ENCODE results near the gene ADAMTS2.

The ADAMTS2 gene

GRCh38 chr5:179371681-179372680 lies 26.7 kb upstream of the ADAMTS2 start:
- no peak for DNase-seq

DNA sequence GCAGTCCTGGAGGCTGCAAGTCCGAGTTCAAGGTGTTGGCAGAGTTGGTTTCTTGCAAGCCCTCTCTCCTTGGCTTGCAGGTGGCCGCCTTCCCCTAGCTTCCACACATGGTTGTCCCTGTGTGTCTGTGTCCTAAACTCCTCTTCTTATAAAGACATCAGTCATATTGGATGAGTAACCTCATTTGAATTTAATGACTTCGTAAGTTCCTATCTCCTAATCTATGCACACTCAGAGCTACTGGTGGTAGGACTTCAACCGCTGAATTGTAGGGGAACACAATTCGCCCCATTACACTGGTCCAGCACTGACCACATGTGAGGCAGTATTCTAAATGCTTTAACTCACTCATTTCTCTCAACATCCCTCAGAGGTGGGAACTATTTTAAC lies 25.9 kb upstream of the ADAMTS2 start:
- DNase-seq: no peak

DNA sequence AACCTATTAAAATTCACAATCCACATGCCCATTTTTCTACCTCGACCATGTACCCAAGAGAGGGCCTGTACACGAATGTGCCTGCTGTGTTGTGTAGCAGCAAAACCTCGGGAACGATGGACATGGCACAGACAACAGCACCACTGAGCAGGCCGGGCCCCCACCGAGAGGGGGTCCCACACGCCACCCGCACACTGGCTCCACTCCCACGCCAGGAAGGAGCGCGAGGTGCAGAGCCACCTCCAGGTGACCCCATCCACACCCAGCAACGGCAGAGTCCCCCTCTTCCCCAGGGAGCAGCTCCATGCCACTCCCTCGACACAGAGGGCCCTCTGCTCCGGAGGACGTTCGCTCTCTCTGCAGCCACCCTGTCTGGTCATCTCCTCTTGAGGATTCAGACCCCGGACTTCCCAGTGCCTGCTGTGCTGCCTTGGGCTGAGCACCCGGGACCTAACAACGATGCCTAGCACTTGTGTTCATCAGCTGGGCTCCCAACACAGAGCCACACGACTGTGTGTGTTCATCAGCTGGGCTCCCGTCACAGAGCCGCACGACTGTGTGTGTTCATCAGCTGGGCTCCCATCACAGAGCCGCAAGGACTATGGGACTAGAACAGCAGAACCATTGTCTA lies 25.3 kb upstream of the ADAMTS2 start:
- DNase-seq: no peak

DNA sequence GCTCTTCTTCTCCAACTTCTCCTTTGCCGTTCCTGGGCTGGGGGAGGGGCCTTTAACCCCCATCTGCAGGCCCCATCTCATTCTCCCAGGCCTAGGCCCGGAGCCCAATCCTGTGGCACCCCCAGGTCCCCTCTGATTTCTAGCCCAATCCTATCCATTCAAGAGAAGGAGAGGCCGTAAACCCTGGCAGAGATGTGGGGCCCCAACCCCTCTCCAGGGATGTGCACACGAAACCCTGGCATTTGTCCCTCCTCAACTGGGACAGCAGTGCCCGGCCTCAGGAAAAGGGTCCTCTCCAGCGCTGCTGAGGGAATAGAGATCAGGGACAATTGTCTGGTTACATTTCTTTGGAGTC lies 24.2 kb upstream of the ADAMTS2 start:
- no peak for DNase-seq

DNA sequence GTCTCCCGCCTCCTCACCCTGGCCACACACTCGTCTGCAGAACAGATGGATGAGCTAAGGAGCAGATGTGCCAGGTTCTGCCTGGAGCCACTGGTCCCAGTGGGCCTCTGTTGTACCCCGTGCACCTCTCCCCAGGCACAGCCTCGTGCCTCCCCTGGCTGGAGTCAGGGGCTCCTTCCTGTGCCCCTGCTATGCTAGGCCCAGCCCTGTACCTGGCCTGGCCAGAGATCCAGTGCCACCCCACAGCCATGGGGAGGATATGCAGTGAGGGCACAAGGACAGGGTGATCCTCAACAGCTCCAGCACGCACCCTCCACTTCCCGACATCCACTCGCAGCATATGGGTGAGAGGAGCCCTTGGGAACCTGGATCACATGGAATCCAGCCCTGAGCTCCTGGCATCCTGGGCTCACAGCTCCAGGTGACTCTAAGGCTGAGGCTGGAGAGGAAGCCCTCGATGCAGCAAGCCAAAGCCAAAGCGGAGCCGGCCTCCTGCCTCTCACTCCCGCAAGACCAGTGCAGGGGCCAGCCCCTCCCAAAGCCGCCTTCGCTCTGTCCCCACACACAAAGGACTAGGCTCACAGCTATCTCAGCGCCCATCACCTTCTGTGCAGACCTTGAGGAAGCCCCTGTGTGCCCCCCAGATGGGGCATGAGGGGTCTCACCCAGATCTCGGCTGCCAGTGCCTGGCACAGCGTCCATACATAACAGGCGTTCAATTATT lies 23.7 kb upstream of the ADAMTS2 start:
- no peak for DNase-seq

DNA sequence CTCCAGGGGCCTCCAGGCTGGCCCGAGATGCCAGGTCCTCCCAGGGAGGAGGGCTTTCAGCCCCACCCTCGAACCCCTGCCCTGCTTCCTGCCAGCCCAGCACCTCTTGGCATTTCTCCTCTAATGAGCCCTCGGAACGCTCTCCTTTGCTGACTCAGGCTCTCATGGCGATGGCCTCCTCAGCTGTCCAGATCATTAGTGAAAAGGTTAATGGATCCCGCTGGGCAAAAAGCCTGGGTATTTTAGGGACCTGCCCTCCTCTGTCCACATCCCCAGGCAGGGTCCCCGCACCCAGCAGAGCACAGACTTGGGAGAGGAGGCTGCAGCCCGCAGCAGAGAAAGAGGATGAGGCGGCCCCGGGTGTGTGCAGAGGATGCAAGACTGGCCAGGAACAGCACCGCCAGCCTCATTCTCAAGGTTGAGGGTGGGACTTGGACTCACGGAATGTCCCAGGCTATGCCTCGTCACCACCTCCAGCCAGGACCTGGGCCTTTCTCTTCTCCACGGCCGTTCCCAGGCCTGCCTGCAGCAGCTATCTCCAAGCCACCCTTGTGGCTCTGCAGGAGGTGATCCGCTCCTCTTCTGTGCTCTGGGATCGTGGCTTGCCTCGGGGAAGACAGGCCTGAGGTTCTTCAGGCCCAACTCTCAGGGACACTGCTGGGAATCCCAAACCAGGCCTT lies 23.0 kb upstream of the ADAMTS2 start:
- no peak for DNase-seq

DNA sequence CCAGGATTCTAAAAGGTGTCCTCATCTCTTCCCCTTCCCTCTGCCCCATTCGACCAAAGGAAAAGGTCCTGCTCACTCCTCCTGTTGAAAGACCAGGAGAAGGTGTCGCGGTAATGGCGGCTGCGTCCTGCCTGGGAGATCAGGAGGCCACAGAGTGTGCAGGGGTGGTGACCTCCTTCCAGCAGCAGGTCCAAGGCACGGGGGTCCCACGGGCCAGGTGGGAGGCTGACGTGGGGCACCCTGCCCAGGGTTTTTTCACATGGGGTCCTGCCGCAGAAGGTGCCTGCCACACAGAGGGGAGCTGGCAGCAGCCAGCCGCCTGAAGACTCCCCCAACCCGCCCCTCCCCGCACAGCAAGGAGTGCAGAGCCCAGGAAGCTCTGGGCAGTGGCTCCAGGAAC lies 22.2 kb upstream of the ADAMTS2 start:
- DNase-seq: no peak

DNA sequence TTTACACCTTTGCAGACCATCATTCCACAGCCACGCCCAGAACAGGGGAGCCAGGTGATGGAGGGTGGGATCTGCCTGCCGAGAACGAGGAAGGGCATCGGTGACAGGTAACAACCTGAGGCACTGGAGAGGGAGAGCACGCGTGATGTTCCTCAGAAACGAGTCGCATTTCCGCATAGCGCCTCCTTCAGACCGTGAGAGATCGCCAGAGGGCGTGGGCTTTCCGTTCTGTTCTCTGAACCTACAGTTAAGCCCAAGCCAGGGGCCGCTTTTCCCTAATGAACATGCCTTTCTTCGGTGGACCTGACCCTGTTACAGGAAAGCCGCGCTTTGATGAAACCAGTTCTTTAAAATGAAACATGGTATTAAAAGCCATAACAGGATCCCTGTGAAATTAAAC lies 17.1 kb upstream of the ADAMTS2 start:
- no peak for DNase-seq

DNA sequence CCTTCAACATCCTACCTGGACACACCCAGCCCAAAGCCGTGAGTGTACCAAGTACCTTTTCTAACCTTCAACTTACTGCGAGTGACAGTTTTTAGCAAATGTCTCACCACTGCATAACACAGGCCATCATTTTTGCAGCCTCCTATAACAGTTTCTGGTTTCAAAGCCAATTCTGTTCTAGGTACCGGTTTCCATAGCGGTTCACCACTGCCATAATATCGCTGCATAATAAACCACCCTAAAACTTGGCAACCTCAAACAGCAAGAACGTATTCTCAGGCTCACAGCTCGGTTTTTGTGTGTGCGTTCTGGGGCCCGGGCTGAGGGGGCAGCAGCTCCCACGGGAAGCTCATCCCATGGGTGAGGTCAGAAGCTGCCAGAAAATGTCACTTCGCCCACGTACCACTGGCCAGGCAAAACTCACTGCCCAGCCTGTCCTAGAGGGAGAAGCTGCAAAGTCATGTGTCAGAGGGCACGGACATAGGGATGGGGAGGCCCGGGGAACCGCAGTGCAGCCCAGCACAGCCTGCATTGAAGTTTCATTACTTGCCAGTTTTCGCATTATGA lies 15.9 kb upstream of the ADAMTS2 start:
- DNase-seq: no peak

DNA sequence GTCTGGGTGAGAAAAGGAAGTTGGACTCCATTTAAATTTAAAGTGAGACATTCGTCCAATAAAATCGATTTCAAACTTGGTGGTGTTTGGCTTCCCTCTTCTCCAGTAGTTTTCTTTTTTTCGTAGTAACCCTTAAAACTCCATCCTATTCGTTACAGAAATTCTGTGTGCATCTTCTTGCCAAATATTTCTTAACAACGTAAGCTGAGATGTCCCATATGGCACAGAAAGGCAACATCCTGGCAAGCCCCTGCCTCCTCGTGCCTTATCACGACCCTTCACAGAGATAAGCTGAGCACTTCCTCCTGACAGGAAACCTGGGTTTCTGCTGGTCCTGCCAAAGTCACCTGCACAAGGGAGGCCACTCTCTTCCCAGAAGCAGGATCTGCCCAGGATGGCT lies 11.8 kb upstream of the ADAMTS2 start:
- DNase-seq: no peak

GRCh38 chr5:179355976-179356974 lies 11.0 kb upstream of the ADAMTS2 start:
- DNase-seq: peak; percentile 46

DNA sequence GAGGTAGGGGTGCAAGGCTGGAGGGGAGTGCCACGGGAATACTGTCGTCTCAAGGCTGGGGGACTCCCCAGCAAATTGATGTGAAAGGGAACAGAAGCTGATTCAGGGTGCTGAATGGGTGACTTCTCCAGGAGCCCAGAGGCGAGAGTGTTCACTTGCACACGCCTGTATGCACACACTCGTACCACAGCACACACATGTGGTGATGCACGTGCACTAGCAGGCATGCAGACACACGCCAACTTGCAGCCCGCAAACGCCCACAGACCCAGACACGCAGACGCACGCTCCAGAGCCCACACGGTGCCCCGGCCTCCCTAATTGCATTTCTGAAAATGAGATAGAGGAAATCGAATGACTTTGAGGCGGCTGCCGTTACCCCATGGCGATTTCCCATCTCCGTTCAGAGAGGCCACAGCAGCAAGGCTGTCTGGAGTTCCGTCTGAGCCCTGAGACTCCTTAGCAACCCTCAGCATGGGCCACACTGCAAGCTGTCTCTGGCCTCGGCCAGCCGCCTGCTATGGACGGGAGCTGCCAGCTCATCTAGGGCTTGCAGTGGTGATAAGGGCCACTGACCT lies 9.1 kb upstream of the ADAMTS2 start:
- DNase-seq: no peak

GRCh38 chr5:179348843-179349242 lies 3.6 kb upstream of the ADAMTS2 start:
- DNase-seq: peak; percentile 48

GRCh38 chr5:179348011-179348530 lies 2.8 kb upstream of the ADAMTS2 start:
- no peak for DNase-seq

DNA sequence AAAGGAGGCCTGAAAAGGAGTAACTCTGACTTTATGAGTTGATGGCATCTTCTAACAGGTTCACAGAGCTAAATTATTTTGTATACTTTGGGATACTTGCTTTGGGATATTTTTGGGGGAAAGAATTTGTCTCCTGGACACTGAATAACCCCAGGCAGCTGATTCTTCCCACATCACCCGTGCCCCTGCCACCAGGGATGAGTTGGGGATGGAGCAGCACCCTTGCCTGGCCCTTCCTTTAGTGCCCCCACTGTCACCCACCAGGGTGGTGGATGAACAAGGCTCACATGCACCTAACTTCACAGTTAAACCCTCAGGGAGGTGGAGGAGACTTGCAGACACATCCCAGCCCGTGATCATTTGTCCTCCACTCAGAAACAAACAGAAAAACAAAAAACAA lies 2.3 kb upstream of the ADAMTS2 start:
- no peak for DNase-seq

GRCh38 chr5:179346875-179347274 lies 1.6 kb upstream of the ADAMTS2 start:
- no peak for DNase-seq

DNA sequence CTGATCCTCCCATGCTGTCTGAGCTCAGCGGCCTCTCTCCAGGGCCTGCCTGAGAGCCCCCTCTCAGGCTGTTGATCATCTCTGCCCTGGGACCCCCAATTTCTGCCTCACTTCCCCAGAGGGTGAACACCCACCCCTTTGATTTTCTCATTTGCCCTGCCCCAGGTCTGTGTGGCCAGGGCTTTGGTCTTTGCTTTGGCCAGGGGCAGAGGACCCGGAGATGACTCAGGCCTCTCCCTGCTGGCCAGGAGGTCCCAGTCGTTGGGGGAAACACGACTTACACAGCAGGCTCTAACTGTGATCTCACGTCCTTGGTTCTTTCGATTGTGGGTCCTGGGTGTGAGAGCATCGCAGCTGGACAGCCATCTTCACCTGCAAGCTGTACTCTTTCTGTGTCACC lies 1.1 kb upstream of the ADAMTS2 start:
- no peak for DNase-seq

GRCh38 chr5:179345183-179345432 lies 153 bp downstream of the ADAMTS2 start:
- DNase-seq: no peak

DNA sequence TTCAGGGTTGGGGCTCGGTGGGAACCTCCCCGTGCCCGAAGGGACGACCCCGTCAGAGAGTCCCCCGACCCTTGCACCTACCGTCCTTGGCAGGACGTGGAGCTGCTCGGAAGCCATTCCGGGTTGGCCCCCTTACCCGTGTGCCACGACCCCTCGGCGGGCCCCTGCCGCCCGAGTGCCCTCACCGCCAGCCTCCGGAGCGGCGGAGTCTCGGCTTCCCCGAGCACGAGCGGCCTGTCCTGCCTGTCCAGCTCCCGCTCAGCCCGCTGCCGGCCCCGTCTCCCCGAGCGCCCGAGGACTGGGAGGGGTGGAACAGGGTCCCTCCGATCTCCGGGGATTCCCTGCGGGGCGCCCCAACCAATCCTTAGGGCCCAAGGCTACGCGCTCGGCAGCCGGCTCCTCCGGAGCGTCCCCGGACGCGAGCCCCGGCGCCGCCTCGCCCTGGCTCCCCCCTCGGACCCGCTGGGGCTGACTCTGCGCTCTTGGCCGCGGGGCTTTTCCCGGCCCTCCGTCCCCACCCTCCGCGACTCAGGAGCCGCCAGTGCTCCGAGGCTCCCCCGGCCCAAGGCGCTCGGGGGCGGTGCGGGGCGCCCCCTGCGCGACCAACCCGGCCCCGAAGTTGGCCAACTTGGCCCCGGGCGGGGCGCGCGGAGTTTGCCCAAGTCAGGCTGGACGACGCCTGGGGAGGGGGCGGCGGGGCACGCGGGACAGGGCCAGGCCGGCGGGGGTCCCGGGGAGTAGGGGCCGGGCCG lies 654 bp downstream of the ADAMTS2 start:
- DNase-seq: peak; percentile 4

- DNase-seq: peak; percentile 28
Measured at GRCh38 chr5:179343719-179344430, 1.4 kb downstream of the ADAMTS2 start.

All from suppressor macrophage treated with lipopolysaccharide for 4 hours (primary cell).